ENCODE results near the gene SETBP1. TPM values are rescaled to one million over a fixed set of nuclear protein-coding genes. Genes with fewer than 3 reads are reported as not detected.

The SETBP1 gene
- total RNA-seq, 4 donors from 2014 or later = 16.2 to 33.6 (median 24.4) TPM

DNA sequence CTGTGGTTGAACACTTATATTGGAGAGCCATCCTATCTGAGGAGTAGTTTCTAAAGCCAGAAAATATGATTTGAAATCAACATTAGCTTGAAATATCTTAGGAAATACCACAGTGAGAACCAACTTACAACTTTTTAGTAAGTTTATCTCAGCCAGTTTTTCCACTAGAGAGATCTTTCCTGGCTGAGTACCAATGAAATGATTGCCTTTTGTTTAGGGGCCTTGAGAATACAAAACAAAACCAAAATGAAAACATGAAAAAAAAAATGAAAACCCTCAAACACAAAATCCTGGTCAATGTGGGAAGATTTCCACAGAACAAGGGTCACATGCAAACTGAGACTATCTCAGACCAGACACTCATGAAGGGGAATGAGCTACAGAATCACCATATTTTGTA lies 429.0 kb downstream of the SETBP1 start:
- Histone ChIP-seq H3K4me1 (no peaks in the 10 kb centered on the region), H3K27ac (peak overlapping the region in 2 of 4 donors; percentile 24 to 51), H3K36me3 (no peaks in the 10 kb centered on the region), H3K9me3 (no peaks in the 10 kb centered on the region), H3K4me3 (no peak overlapping the region), H3K27me3 (no peaks in the 10 kb centered on the region)
- no peak for TF ChIP-seq POLR2A (IDR thresholded peaks at IDR 0.05)
- no peak for TF ChIP-seq POLR2AphosphoS5 (IDR thresholded peaks at IDR 0.05)
- no peak for TF ChIP-seq EP300 (IDR thresholded peaks at IDR 0.05; ENCODE audit: low read depth)
- TF ChIP-seq, protein P1, sequence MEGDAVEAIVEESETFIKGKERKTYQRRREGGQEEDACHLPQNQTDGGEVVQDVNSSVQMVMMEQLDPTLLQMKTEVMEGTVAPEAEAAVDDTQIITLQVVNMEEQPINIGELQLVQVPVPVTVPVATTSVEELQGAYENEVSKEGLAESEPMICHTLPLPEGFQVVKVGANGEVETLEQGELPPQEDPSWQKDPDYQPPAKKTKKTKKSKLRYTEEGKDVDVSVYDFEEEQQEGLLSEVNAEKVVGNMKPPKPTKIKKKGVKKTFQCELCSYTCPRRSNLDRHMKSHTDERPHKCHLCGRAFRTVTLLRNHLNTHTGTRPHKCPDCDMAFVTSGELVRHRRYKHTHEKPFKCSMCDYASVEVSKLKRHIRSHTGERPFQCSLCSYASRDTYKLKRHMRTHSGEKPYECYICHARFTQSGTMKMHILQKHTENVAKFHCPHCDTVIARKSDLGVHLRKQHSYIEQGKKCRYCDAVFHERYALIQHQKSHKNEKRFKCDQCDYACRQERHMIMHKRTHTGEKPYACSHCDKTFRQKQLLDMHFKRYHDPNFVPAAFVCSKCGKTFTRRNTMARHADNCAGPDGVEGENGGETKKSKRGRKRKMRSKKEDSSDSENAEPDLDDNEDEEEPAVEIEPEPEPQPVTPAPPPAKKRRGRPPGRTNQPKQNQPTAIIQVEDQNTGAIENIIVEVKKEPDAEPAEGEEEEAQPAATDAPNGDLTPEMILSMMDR (IDR thresholded peaks at IDR 0.05) = no peak
- intact Hi-C loops (cut with DNase I; ENCODE audit: low total_unique reads) = no loop called here
- in situ Hi-C loops (cut with MboI; ENCODE audit: low pct_ligation_motif_present in 1 of 4, low pct_unique_long_range_greater_than_20kb in 1 of 4, low sequenced_read_pairs in 3 of 4) = no loop called here
- DNase-seq = no peak

DNA sequence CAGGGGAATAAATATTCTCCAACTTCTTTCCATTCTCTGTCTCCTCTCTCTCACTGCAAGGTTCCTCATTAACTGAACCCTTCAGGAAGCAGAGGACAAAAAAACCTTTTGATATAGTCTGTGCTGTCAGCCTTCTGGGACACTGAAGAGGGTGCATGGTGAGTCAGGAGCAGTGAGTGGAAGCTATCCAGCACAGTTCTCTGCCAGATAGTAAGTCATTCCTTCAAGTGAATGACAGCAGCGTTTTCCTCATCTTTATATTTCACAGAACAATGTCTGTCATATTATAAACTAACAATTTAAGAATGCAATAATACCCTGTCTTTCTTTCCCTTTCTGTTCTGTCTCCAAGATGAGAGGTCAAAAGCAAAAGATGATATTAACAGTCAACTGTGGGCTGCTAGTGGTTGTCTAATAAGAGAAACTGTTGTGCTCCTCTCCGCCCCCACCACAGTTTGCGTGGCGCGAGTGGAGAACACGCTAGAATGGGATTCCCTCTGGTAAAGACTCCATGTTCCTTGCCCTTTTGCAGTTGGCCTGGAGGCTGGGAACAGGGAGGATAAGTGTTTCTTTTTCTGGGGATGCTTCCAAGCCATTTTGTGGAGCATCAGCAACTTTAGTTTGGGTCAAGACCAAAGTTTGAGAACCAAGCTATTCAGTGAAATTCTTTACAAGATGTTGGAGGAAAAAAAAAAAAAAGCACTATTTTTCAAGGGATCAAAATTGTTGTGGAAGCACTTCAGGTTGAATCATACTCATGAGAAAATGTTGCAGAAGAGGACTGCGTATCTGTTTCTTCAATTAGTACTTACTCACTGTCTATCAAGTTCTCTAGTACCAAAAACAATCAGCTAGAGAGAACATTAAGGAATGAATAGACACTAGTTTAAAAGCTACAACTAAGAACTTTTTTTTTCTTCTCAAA lies 430.2 kb downstream of the SETBP1 start:
- Histone ChIP-seq H3K9me3 (no peaks in the 10 kb centered on the region), H3K27ac (peak overlapping the region; percentile 23 to 51 (median 30)), H3K36me3 (no peaks in the 10 kb centered on the region), H3K4me3 (no peak overlapping the region), H3K27me3 (no peaks in the 10 kb centered on the region), H3K4me1 (no peaks in the 10 kb centered on the region)
- no peak for DNase-seq
- no peak for TF ChIP-seq POLR2A (IDR thresholded peaks at IDR 0.05)
- TF ChIP-seq POLR2AphosphoS5 (IDR thresholded peaks at IDR 0.05) = peak in 2 of 3 donors; percentile 17 to 18
- intact Hi-C loops (cut with DNase I; ENCODE audit: low total_unique reads) = no loop called here
- in situ Hi-C loops (cut with MboI; ENCODE audit: low pct_ligation_motif_present in 1 of 4, low pct_unique_long_range_greater_than_20kb in 1 of 4, low sequenced_read_pairs in 3 of 4) = no loop called here
- 66 to 80% methylated on average over 6 to 7 of the region's 7 CpGs for WGBS, 2 donors (ENCODE audit: low coverage in 1 of 2)

DNA sequence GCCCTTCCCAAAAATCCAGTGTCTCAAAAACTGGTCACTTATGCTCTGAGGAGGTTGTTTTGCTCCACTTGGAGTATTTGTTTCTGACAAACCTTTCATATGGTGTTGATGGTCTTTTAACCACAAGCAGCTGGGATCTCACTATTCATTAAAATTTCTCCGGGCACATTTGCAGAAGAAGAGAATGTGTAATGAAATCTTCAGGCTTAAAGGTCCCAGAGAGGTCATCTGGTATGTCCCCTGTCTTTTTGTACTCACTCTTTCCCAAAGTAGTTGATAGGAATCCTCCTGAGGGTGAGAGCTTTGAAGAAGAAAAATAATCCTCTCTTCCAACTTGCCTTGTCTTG lies 430.8 kb downstream of the SETBP1 start:
- intact Hi-C loops (cut with DNase I; ENCODE audit: low total_unique reads) = no loop called here
- in situ Hi-C loops (cut with MboI; ENCODE audit: low pct_ligation_motif_present in 1 of 4, low pct_unique_long_range_greater_than_20kb in 1 of 4, low sequenced_read_pairs in 3 of 4) = no loop called here
- Histone ChIP-seq H3K4me3 (no peak overlapping the region), H3K9me3 (no peaks in the 10 kb centered on the region), H3K4me1 (no peaks in the 10 kb centered on the region), H3K36me3 (no peaks in the 10 kb centered on the region), H3K27me3 (no peaks in the 10 kb centered on the region), H3K27ac (peak overlapping the region in 2 of 4 donors; percentile 24 to 36)
- DNase-seq = no peak
- 68 to 80% methylated on average over 1 of the region's 1 CpG for WGBS, 2 donors (ENCODE audit: low coverage in 1 of 2)
- TF ChIP-seq POLR2A (IDR thresholded peaks at IDR 0.05) (no peak), EP300 (IDR thresholded peaks at IDR 0.05; ENCODE audit: low read depth) (no peak), POLR2AphosphoS5 (IDR thresholded peaks at IDR 0.05) (no peak)
- TF ChIP-seq, protein P1 (IDR thresholded peaks at IDR 0.05) = no peak

DNA sequence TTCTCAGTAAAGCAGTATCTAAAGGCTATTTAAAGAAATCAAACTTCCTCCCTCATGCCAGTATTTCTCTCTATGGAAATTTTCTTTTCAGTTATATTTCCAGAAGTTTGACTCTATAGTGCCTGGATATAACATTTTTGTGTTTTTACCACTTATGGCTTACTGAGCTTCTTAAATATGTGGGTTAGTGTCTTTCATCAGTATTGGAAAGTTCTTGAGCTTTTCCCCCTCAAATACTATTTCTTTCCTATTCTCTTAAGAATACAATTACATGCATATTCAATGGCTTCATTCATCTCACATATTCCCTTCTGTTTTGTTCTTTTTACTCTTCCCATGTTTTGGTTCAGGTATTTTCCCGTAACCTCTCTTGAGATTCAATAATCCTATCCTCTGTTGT lies 432.0 kb downstream of the SETBP1 start:
- TF ChIP-seq POLR2A (IDR thresholded peaks at IDR 0.05) = no peak
- TF ChIP-seq, protein P1 (IDR thresholded peaks at IDR 0.05) = no peak
- no peak for TF ChIP-seq EP300 (IDR thresholded peaks at IDR 0.05; ENCODE audit: low read depth)
- no peak overlapping the region for H3K27ac ChIP-seq
- in situ Hi-C loops (cut with MboI; ENCODE audit: low pct_ligation_motif_present in 1 of 4, low pct_unique_long_range_greater_than_20kb in 1 of 4, low sequenced_read_pairs in 3 of 4) = no loop called here
- no peaks in the 10 kb centered on the region for H3K9me3 ChIP-seq
- no peak for DNase-seq
- 97 to 100% methylated on average over 1 of the region's 1 CpG for WGBS, 2 donors (ENCODE audit: low coverage in 1 of 2)
- no peaks in the 10 kb centered on the region for H3K27me3 ChIP-seq
- intact Hi-C loops (cut with DNase I; ENCODE audit: low total_unique reads) = no loop called here
- H3K4me1 ChIP-seq = no peaks in the 10 kb centered on the region
- no peaks in the 10 kb centered on the region for H3K36me3 ChIP-seq
- no peak overlapping the region for H3K4me3 ChIP-seq
